KOPT-K1 (cell line): Measurements from ENCODE around the gene PEX14.

Experiments used
- H3K27ac ChIP-seq: fragments of 200-600 bp; sonication (generic); 2 replicates; pipeline ENCODE4 v1.5.1; 2016; ENCODE audit warnings: antibody characterized with exemption, mild to moderate bottlenecking, low read depth, low read length; ENCODE audit not compliant: poor library complexity, severe bottlenecking
- H3K36me3 ChIP-seq: fragments of 200-600 bp; sonication (generic); 2 replicates; pipeline ENCODE4 v1.5.1; 2017; ENCODE audit warnings: antibody characterized with exemption, mild to moderate bottlenecking, low read length, moderate library complexity; ENCODE audit not compliant: insufficient read depth
- H3K9me3 ChIP-seq: fragments of 200-600 bp; sonication (generic); 2 replicates; pipeline ENCODE4 v1.5.1; 2017; ENCODE audit warnings: antibody characterized with exemption, low read length, mild to moderate bottlenecking; ENCODE audit not compliant: insufficient read depth, poor library complexity, severe bottlenecking

PEX14 gene

DNA sequence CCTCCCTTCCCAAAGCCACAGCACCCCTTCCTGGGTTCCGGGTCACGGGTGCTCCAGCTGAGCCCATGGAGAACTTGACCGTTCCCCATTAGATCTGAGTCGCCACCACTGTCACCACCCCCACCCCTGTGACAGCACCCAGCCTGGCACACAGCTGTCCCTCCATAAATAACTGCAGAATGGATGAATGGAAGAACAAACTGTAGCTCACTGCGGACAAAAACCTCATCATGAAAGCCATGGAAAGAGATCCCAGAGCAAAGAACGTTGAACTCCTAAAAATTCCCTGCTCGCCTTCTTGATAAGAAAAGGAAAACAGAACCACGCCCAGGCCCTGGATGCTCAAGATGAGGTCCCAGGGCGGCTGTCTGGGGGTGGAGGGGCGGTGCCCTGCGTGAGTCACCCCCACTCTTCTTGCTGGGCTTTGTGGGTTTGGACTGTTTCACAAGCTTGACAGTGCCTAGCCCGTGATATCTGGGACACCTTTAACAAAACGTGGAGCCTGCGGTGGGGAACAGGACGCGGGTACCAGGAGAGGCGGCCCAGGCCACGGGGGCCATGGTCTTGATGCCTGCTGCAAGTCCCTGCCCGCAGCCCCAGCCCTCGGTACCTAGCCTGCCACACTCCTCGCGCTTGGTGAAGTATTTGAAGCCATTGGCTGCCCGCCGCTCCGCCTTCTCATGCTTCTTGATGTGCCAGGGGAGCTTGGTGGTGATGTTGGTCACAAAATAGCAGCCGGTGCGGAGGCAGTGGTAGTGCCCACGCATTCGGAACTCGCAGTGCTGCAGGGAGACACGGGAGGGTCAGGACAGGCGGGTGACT, 169.8 kb downstream of the PEX14 start:
- H3K27ac ChIP-seq: no peak overlapping the region
- H3K36me3 ChIP-seq: no peaks in the 10 kb centered on the region

GRCh38 chr1:10646347-10646861, 171.7 kb downstream of the PEX14 start:
- H3K36me3 ChIP-seq: no peaks in the 10 kb centered on the region
- H3K9me3 ChIP-seq: no peaks in the 10 kb centered on the region
- no peak overlapping the region for H3K27ac ChIP-seq

More for the DNA sequence above, 169.8 kb downstream of the PEX14 start:
- H3K9me3 ChIP-seq: no peaks in the 10 kb centered on the region

GRCh38 chr1:10647414-10648170, 172.8 kb downstream of the PEX14 start:
- Histone ChIP-seq H3K36me3 (no peaks in the 10 kb centered on the region), H3K9me3 (no peaks in the 10 kb centered on the region), H3K27ac (no peak overlapping the region)

DNA sequence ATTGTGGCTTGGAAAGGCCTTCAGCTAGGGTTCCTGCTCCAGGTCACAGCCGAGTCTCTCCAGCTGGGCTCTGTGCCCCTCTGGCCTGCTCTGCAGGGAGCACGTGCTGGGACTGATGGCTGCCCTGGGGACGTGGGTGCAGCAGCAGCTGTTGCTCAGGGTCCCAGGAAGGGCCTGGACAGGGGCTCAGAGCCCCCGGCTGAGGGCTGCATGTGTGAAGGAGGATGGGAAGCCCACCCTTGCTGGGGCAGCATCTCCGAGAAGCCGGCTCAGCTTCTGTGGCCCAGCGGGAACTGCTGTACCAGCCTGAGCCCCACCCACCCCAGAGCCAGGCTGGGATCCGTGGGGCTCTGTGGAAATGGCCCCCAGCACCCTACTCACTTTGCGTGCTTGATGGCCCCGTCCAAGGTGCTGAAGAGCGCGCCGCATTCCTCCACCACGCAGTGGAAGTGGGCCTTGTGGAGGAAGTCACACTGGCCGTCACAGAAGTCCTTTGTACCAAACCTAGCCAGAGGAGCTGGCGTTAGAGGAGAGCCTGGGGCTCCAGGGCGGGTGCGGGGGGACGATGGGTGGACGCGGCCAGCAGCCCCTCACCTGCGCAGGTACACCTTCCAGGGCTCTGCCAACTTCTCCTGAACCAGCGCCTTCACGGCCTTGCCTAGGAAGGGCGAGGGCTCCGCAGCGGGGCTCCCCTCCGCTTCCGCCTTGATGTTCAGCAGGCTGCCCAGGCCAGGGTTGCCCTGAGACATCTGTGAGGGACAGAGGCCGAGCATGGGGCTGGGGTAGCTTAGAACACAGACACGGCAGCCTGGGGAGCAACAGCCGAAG, 174.2 kb downstream of the PEX14 start:
- Histone ChIP-seq H3K27ac (no peak overlapping the region), H3K36me3 (no peaks in the 10 kb centered on the region), H3K9me3 (no peaks in the 10 kb centered on the region)

- Histone ChIP-seq H3K27ac (no peak overlapping the region), H3K36me3 (no peaks in the 10 kb centered on the region), H3K9me3 (no peaks in the 10 kb centered on the region)
These were observed 174.9 kb downstream of the PEX14 start for GRCh38 chr1:10649517-10650201.

GRCh38 chr1:10650556-10651388, 176.0 kb downstream of the PEX14 start:
- no peaks in the 10 kb centered on the region for H3K9me3 ChIP-seq
- H3K36me3 ChIP-seq: no peaks in the 10 kb centered on the region
- no peak overlapping the region for H3K27ac ChIP-seq

GRCh38 chr1:10651389-10651766, 176.6 kb downstream of the PEX14 start:
- no peaks in the 10 kb centered on the region for H3K36me3 ChIP-seq
- no peak overlapping the region for H3K27ac ChIP-seq
- no peaks in the 10 kb centered on the region for H3K9me3 ChIP-seq

DNA sequence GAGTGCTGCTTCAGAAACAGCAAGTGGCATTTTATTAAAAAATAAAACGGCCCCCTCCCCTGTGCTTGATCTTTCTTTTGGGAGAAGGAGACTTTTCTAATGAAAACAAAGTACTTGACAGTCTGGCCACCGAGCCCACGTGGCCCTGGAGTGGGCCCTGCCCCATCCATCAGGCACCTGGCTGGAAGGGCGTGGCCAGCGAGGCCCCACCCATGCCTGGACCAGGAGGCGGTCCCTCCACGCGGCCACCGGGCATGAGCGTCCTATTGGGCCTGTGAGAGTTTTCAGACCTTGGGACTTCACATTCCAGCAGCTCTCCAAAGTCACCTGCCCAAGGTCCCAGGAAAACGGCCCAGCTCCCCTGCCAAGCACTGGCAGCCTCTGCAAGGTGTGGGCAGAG, 177.0 kb downstream of the PEX14 start:
- H3K36me3 ChIP-seq: no peaks in the 10 kb centered on the region
- no peaks in the 10 kb centered on the region for H3K9me3 ChIP-seq
- H3K27ac ChIP-seq: no peak overlapping the region

GRCh38 chr1:10652626-10653025, 177.9 kb downstream of the PEX14 start:
- Histone ChIP-seq H3K36me3 (no peaks in the 10 kb centered on the region), H3K27ac (no peak overlapping the region), H3K9me3 (no peaks in the 10 kb centered on the region)

GRCh38 chr1:10653370-10654125, 178.8 kb downstream of the PEX14 start:
- H3K36me3 ChIP-seq: no peaks in the 10 kb centered on the region
- no peaks in the 10 kb centered on the region for H3K9me3 ChIP-seq
- no peak overlapping the region for H3K27ac ChIP-seq

DNA sequence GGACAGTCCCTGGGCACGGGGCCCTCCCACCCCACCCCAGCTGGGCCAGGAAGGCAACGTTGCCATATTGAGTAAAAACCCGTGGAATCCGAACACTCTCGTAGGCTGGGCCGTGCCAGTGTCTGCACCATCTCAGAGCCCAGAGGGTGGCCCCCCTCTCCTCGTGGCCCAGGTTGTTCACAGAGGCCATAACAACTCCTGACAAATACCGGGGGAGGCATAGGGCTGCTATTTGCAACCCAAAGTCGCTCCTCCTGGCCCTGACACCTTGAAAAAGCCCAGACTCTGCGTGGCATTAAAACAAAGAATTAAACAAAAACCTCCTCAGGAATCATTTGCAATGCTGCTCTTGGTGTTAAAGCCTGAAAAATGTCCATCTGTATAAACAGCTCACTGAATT, 180.3 kb downstream of the PEX14 start:
- no peak overlapping the region for H3K27ac ChIP-seq
- no peaks in the 10 kb centered on the region for H3K36me3 ChIP-seq
- H3K9me3 ChIP-seq: no peaks in the 10 kb centered on the region

DNA sequence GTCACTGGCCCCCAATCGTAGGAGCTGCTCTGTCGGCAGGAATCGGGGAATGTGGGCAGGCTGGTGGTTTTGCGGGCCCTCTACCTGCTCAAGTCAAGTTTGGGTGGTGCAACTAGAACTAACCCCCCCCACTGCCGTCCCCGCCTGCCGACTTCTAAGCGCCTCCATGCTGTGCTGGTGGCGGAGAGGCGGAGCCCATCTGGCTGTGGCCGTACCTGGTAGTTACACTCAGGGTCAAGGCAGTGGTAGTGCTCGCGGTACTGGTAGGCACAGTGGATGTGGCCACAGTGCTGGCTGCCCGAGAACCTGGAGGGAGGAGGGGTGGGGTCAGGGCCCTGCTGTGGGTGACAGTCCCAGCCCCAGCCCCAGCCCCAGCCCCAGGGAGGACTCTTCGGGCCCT, 181.7 kb downstream of the PEX14 start:
- H3K9me3 ChIP-seq: no peaks in the 10 kb centered on the region
- H3K36me3 ChIP-seq: no peaks in the 10 kb centered on the region
- H3K27ac ChIP-seq: no peak overlapping the region

- H3K27ac ChIP-seq: no peak overlapping the region
- H3K9me3 ChIP-seq: no peaks in the 10 kb centered on the region
- no peaks in the 10 kb centered on the region for H3K36me3 ChIP-seq
These were observed 182.5 kb downstream of the PEX14 start for GRCh38 chr1:10657088-10657847.
